Endothelial cell of hepatic sinusoid (primary cell): ENCODE measurements around the gene DET1.
"Not testable (repeated sequence)": the region's sequence is repeated elsewhere in the genome, so short reads cannot be mapped to it uniquely, and the experiment has no call there.

Experiments
- in situ Hi-C: cut with HindIII; loops from 2 replicates; pipeline ENCODE4 v1.10.0; 2017; ENCODE audit warnings: low sequenced_read_pairs

Gene DET1

GRCh38 chr15:88541709-88542341 lies 4.7 kb downstream of the DET1 start:
- in situ Hi-C loops, result no loop called here

DNA sequence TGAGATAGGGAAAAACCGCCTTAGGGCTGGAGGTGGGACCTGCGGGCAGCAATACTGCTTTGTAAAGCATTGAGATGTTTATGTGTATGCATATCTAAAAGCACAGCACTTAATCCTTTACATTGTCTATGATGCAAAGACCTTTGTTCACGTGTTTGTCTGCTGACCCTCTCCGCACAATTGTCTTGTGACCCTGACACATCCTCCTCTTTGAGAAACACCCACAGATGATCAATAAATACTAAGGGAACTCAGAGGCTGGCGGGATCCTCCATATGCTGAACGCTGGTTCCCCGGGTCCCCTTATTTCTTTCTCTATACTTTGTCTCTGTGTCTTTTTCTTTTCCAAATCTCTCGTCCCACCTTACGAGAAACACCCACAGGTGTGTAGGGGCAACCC lies 5.4 kb downstream of the DET1 start:
- in situ Hi-C loops, result not testable (repeated sequence)

GRCh38 chr15:88540350-88540749 lies 6.1 kb downstream of the DET1 start:
- in situ Hi-C loops, result not testable (repeated sequence)

DNA sequence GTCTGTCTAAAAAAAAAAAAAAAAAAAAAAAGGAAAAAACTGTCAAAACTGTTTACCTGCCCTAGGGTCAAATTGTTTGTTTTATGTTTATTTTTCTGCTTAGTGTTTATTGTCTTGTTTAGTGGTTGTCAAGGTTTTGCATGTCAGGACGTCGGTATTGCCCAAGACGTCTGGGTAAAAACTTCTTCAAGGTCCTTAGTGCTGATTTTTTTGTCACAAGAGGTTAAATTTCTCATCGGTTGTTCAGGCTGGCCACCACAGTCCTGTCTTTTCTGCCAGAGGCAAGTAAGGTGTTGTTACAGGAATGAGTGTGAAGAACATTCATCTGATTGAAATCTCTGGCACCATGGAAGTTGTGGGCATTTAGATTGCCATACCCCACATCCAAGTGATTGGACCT lies 7.0 kb downstream of the DET1 start:
- in situ Hi-C loops, result no loop called here

GRCh38 chr15:88538972-88539371 lies 7.5 kb downstream of the DET1 start:
- in situ Hi-C loops, result no loop called here

GRCh38 chr15:88537591-88538317 lies 8.7 kb downstream of the DET1 start:
- in situ Hi-C loops, result no loop called here

GRCh38 chr15:88535607-88536313 lies 10.7 kb downstream of the DET1 start:
- in situ Hi-C loops, result no loop called here

DNA sequence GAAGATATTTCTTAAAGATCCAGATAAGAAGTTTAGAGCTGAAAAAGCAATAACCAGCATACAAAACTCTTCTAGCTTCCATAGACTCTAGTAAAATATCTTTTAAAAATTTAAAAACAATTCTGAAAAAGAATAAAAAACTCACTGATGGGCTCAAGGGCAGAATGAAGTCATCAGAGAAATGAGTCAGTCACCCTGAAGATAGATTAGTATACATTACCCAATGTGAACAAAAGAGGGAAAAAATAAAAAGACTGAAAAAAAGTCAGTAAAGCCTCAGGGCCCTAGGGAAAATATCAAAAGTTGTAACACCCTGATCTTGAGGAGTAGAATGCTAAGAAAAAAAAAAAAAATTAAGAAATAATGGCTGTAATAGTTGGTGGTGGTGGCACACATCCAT lies 11.4 kb downstream of the DET1 start:
- in situ Hi-C loops, result no loop called here

- in situ Hi-C loops, result no loop called here
These were observed 13.1 kb downstream of the DET1 start for GRCh38 chr15:88533376-88533775.

- in situ Hi-C loops, result no loop called here
These were observed 17.4 kb downstream of the DET1 start for GRCh38 chr15:88529021-88529630.

DNA sequence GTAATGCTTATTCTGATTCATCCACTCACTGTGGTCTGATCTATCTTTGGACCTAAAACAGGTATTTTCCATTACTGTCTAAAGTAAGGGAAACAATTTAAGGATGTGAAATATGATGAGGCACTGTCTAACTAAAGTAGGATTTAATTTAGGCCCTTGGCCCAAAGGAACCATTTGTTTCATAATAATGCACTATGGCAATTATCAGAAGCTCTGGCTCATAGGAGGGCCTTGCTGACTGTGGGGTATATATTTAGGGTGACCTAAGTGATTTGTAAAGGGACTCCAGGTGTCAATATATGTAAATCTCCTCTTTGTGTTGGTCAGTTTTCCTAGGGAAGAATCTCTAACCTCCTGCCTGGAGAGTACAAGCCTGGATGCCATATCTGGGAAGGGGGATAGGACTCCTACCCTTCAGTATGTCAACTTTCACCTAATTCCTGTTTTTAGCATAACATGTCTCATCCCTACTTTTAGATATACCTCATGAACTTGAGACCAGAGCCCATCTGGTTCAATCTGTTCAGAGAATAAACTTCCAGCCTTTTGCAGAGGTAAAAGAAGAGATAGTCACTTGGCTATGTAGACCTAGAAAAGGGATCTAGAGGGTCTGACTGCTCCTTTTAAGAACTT lies 20.1 kb downstream of the DET1 start:
- in situ Hi-C loops, result no loop called here

DNA sequence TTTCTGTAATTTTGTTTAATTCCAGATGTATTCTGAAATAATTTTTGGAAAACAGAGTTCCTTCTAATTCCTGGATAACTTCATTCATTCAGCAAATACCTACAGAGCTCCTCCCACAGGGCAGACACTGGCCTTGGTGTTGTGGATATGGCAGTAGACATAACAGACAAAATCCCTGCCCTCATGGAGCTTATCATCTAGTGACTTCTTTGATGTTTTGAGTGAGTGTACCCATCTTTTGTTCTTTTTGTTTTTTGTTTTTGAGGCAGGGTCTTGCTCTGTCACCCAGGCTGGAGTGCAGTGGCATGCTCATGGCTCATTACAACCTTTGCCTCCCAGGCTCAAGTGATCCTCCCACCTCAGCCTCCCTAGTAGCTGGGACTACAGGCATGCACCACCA lies 21.1 kb downstream of the DET1 start:
- in situ Hi-C loops, result no loop called here

DNA sequence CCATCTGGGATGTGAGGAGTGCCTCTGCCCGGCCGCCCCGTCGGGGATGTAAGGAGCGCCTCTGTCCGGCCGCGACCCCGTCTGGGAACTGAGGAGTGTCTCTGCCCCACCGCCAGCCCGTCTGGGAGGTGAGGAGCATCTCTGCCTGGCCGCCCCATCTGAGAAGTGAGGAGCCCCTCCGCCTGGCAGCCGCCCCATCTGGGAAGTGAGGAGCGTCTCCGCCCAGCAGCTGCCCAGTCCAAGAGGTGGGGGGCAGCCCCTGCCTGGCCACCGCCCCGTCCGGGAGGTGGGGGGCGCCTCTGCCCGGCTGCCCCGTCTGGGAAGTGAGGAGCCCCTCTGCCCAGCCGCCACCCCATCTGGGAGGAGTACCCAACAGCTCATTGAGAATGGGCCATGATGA lies 22.4 kb downstream of the DET1 start:
- in situ Hi-C loops, result not testable (repeated sequence)

DNA sequence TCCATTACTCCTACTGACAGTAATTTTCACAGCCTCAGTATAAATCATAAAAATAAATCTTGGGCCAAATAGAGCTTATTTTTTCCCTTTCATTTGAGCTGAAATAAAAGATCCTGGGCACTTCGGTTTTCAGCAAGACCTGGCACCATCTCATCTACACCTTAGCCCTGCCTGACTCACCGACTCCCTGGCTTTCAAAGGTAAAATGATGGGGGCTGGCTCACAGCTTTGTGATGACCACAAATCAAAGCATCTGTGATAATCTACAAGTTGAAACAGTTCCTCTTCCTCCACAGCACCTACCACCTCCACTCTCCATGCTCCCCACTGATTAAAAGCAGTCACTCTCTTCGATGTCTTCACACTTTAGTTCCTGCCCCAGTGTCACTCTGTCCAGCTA lies 27.6 kb downstream of the DET1 start:
- in situ Hi-C loops, result no loop called here

GRCh38 chr15:88513195-88513594 lies 33.3 kb downstream of the DET1 start:
- in situ Hi-C loops, result no loop called here

GRCh38 chr15:88512601-88513000 lies 33.9 kb downstream of the DET1 start:
- in situ Hi-C loops, result no loop called here

DNA sequence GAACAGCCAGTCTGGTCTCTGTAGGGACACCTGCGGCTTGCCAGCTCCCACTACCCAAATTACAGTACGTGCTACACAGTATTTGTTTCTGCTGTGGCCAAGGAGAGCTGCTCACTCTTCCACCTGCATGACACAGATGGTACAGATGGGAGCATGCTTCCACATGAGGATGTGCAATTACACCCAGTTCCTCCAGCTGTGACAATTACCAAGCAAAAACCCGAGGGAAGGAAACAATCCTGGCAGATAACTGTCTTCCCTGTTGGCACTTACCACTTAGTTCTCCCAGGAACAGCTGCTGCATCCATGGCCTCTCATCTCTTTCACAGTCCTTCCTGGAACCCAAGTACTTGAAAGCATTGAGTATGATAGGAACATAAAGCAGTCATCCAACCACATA lies 34.4 kb downstream of the DET1 start:
- in situ Hi-C loops, result no loop called here

- in situ Hi-C loops, result no loop called here
These were observed 35.3 kb downstream of the DET1 start for GRCh38 chr15:88511161-88511560.

DNA sequence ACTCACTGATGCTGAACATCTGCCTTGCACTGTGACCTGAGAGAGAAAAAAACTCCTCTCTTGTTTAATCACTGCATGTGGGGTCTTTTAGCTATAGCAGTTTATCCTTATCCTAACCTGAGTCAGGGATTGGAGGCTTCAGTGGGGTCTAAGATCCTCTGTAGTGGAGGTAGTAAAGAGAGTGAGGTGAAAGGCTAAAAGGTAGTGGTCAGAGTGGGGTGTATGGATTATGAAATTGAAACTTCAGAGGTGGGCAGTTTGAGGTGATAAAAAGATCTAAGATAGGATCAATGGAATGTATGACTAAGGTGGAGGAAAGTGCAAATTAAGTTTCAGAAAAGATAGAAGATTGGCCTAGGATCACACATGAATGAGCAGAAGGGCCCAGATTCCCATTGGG lies 36.5 kb downstream of the DET1 start:
- in situ Hi-C loops, result loop anchor here (5.0 kb wide), 1 partner anchor 67 kb away; no protein-coding TSS in a partner anchor

- in situ Hi-C loops, result loop anchor here (5.0 kb wide), 1 partner anchor 68 kb away; no protein-coding TSS in a partner anchor
These were observed 37.2 kb downstream of the DET1 start for GRCh38 chr15:88509321-88509720.

DNA sequence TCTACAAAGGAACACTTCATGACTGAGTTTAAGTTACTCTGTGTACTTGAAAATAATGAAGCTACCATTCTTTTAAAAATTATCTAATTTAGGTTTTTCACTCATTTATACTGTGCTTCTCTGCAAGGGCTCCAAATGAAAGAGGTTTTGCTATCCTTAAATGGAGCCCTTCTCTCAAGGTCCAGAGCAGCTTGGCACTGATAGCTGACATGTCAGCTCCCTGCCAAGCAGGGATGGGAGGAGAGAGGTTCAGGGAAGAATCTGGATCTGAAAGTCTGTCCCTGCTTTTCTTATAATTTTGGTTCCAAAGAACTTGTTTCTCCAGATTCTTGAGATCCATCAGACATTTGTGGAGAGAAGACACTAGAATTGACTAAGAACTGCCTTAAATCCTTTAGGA lies 39.9 kb downstream of the DET1 start:
- in situ Hi-C loops, result loop anchor here (5.0 kb wide), 1 partner anchor 71 kb away; no protein-coding TSS in a partner anchor
